HG03575 (cell line): ENCODE data around the gene PATZ1.
"Not testable (repeated sequence)": the region's sequence is repeated elsewhere in the genome, so short reads cannot be mapped to it uniquely, and the experiment has no call there.

Experiments used
- ATAC-seq: cut with Tn5 transposase; IDR thresholded peaks from one replicate; pipeline ENCODE4 v1.9.1; 2021; ENCODE audit not compliant: unreplicated experiment, insufficient number of reproducible peaks, low FRiP score; ENCODE audit errors: extremely low read depth

PATZ1 gene

GRCh38 chr22:31323578-31324550 is 22.3 kb downstream of the PATZ1 start:
- ATAC-seq, result no peak

- no peak for ATAC-seq
These were observed 24.7 kb downstream of the PATZ1 start for GRCh38 chr22:31321421-31321820.

- not testable (repeated sequence) for ATAC-seq
These were observed 31.9 kb downstream of the PATZ1 start for GRCh38 chr22:31314220-31314619.

GRCh38 chr22:31313366-31314147 is 32.6 kb downstream of the PATZ1 start:
- ATAC-seq, result no peak

- ATAC-seq, result no peak
These were observed 38.0 kb downstream of the PATZ1 start for GRCh38 chr22:31308181-31308580.

- ATAC-seq, result no peak
These were observed 41.0 kb downstream of the PATZ1 start for GRCh38 chr22:31305194-31305593.

GRCh38 chr22:31302537-31302936 is 43.6 kb downstream of the PATZ1 start:
- no peak for ATAC-seq

GRCh38 chr22:31302006-31302405 is 44.1 kb downstream of the PATZ1 start:
- ATAC-seq, result no peak

GRCh38 chr22:31300896-31301295 is 45.2 kb downstream of the PATZ1 start:
- no peak for ATAC-seq

DNA sequence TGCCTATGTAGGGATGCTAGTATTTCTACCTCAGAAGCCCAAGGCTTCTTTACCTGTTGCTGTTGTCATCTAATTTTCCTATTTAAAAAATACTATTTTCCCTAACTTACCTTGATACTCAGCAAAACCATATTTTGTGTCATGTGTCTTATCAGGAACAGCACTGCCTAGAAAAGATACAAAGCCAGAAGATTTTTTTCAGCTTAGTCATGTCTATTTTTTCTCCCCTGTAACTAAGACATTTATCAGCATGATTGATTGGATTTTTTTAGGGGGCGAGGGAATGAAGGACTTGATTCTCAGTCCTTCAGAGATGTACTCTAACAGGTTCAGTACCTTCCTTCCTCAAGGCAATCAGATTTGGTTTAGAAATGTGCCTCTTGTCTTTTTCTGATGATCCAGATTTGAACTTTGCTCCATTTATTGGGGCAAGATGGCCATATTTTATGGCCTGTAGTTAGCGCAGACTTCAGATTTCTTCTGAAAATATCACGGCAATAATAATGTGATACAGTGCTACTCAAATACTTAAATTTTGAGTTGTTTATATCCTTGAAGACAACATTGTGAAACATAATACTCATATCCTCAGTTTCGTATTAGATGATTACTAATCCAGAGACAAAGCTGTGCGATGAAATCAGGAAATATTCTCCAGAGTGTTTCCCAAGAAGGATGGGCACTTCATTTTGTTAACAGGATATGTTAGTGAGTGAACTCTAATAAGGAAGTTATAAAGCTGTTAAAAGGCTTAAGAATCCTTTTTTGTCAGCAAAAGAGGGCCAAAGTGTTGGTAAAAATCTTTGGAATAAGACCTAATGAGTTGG is 50.1 kb downstream of the PATZ1 start:
- ATAC-seq, result no peak

DNA sequence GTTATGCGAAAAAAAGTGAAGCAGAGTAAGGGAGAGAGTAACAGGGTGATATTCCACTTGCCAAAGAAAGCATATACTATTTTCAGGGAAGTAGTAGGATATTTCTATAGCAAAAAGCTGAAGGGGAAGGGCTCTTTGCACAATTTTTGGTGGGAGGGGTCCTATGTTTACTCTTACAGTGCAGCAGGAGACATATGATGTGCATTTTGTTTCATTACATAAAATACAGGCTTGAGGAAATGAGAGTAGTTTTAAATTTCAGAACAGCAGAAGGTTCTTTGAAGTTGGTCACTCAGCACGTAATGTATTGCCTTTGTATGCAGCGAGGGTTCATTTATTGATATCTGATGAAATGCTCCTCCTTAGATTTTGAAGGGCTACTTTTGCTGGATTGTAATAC is 50.8 kb downstream of the PATZ1 start:
- ATAC-seq, result no peak

DNA sequence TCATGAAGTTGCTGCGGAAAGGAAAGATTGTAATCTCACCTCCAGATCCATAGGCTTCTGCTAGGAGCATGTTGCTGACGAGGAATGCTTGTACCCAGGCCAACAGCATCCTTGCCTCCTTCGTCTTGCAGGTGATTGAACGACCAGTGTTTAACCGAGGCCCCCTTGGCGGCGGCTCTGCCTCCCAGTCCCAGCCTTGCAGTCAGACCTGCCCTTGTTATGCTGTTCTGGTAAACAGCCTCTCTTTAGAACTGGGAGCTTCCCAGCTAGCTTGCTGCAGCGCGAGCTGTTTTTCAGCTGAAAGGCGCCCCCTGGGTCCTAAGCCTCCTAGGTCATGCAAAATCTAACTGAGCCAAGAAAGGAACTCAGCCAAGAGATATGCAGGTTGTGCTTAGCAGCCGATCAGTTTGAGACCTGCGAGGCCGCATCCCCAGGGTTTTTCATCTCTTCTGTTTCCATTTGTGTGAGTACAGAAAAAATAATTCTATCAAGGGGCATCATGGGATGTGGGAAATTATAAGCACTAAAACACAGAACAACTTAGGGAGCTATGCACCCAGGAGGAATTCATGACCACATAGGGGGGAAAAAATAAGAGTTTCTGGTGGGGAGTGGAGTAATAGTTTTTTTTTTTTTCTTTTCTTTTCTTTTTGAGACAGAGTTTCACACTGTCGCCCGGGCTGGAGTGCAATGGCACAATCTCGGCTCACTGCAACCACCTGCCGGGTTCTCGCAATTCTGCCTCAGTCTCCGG is 53.7 kb downstream of the PATZ1 start, which contains the start of gene PIK3IP1:
Gene PIK3IP1, minus strand, starts transcription at position 253 of the 754 bp plus-strand sequence. Its CDS starts 144 bp downstream, at position 109.
- ATAC-seq, result no peak

- no peak for ATAC-seq
These were observed 54.5 kb downstream of the PATZ1 start for GRCh38 chr22:31291481-31292235.

- no peak for ATAC-seq
These were observed 55.4 kb downstream of the PATZ1 start for GRCh38 chr22:31290494-31291471.

GRCh38 chr22:31289344-31289743 is 56.8 kb downstream of the PATZ1 start:
- no peak for ATAC-seq

DNA sequence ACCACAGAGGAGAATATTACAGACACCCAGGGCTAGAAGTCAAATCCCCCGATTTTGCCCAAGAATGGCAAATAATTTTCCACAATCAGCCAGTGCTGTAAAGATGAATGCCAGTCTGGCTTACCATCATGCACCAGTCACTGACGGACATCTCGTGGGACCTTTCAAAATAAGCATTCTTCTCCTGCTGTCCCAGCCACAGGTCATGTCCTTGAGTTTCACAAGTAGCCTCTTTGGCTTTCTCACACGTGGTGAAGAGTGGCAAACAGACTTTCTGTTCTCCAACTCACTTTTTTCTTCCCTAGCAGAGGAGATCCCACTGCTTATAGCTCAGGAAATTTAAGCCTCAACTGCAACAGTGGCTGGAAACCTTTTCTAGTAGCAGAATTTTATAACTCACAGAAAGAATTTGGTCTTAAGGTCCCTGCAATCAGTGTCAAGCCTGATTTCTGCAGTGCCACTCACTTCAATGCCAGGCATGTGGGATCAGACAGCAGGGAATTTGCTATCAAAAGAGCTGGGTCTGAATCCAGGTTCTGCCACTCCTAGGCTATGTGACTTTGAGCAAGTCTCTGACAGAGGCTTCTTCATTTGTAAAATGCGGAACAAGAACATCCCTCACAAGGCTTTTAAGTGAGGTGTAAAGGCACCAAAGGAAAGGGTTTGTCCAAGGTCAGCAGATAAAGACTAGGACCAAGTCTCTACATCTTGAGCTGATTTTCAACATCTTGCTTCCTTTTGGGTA is 57.5 kb downstream of the PATZ1 start:
- ATAC-seq, result no peak
